Spleen (tissue), 7 donors: ENCODE data around the gene SLC35G6.

ENCODE experiments used
- CTCF ChIP-seq, 11 experiments: fragments of 200-600 bp in 7 of 11; fragments of 450-650 bp in 4 of 11; sonication (generic) in 4 of 11; IDR thresholded peaks in 8 of 11; conservative IDR thresholded peaks in 3 of 11; 1 replicate in 7 of 11; 2 replicates in 4 of 11; pipeline versions ENCODE4 v1.4.0 to v1.8.0; 2016 to 2021; ENCODE audit warnings: antibody characterized with exemption in 11 of 11, inconsistent platforms in 4 of 11, mild to moderate bottlenecking in 1 of 11
- POLR2A ChIP-seq, 3 donors: fragments of 450-650 bp; IDR thresholded peaks; one replicate each; pipeline ENCODE4 v1.5.1; 2017; ENCODE audit warnings: antibody characterized with exemption in 3 of 3, mild to moderate bottlenecking in 1 of 3
- donor health status: DM: no; HTN: no; CAD: no; lungs with moderate emphysema.
- donor health status: DM: no; HTN: no; CAD: no.
- donor health status: DM: no; HTN: no; CAD: no.

- no peak for TF ChIP-seq CTCF (IDR thresholded peaks at IDR 0.05 in 8 of 11, conservative IDR thresholded peaks at IDR 0.05 in 3 of 11)
- TF ChIP-seq POLR2A (IDR thresholded peaks at IDR 0.05), result no peak
These were observed 13.7 kb upstream of the SLC35G6 start for GRCh38 chr17:7467498-7467897.
